Effector memory CD8-positive, alpha-beta T cell (primary cell): ENCODE data around the gene LRRC51.

Experiments
- ATAC-seq: fragments of 150-1000 bp; cut with Tn5 transposase; replicated peaks from 2 replicates; pipeline ENCODE4 v1.10.0; 2021; ENCODE audit warnings: mild to moderate bottlenecking, moderate library complexity
- DNase-seq, 3 experiments: peaks; one replicate each; pipeline ENCODE4 v3.0.0; 2021
- H3K27ac Mint-ChIP-seq, 2 donors: one replicate each; pipeline ENCODE4 v1.8.0; 2022; ENCODE audit warnings: mild to moderate bottlenecking in 2 of 2, mixed read lengths in 2 of 2, moderate library complexity in 2 of 2
- H3K27me3 Mint-ChIP-seq, 2 donors: one replicate each; pipeline ENCODE4 v1.8.0; 2022; ENCODE audit warnings: mixed read lengths in 2 of 2
- H3K36me3 Mint-ChIP-seq: one replicate; pipeline ENCODE4 v1.8.0; 2022; ENCODE audit warnings: mild to moderate bottlenecking, moderate library complexity, mixed read lengths; ENCODE audit not compliant: insufficient read depth
- H3K4me1 Mint-ChIP-seq, 2 donors: one replicate each; pipeline ENCODE4 v1.8.0; 2022; ENCODE audit warnings: low read depth in 2 of 2, mixed read lengths in 2 of 2
- H3K4me3 Mint-ChIP-seq, 2 donors: one replicate each; pipeline ENCODE4 v1.8.0; 2022; ENCODE audit warnings: mild to moderate bottlenecking in 2 of 2, mixed read lengths in 2 of 2, moderate library complexity in 2 of 2
- H3K9me3 Mint-ChIP-seq, 2 donors: one replicate each; pipeline ENCODE4 v1.8.0; 2022; ENCODE audit warnings: mixed read lengths in 2 of 2

Gene LRRC51

GRCh38 chr11:72079819-72080325 is 778 bp upstream of the LRRC51 start:
- no peaks in the 10 kb centered on the region for H3K27me3 Mint-ChIP-seq
- H3K9me3 Mint-ChIP-seq = no peaks in the 10 kb centered on the region
- peak overlapping the region; percentile 98 to 99 for H3K4me3 Mint-ChIP-seq
- DNase-seq (peak in 2 of 3 experiments; percentile 18 to 32), ATAC-seq (peak; percentile 40)
- H3K4me1 Mint-ChIP-seq = peaks cover 24 to 27% of the 10 kb centered on the region in 2 donors
- H3K36me3 Mint-ChIP-seq = peaks cover 15% of the 10 kb centered on the region
- peak overlapping the region; percentile 99 for H3K27ac Mint-ChIP-seq

GRCh38 chr11:72081184-72081644 is 564 bp downstream of the LRRC51 start:
- DNase-seq = no peak
- Mint-ChIP-seq H3K27me3 (no peaks in the 10 kb centered on the region), H3K4me3 (peak overlapping the region; percentile 98 to 99), H3K9me3 (no peaks in the 10 kb centered on the region), H3K27ac (peak overlapping the region; percentile 99), H3K36me3 (peaks cover 15% of the 10 kb centered on the region), H3K4me1 (peaks cover 24 to 27% of the 10 kb centered on the region in 2 donors)
- no peak for ATAC-seq

GRCh38 chr11:72081821-72082453 is 1.3 kb downstream of the LRRC51 start:
- Mint-ChIP-seq H3K4me1 (peaks cover 24 to 27% of the 10 kb centered on the region in 2 donors), H3K4me3 (peak overlapping the region; percentile 98 to 99), H3K27me3 (no peaks in the 10 kb centered on the region), H3K9me3 (no peaks in the 10 kb centered on the region), H3K36me3 (peaks cover 15% of the 10 kb centered on the region), H3K27ac (peak overlapping the region; percentile 99)
- ATAC-seq (no peak), DNase-seq (no peak)

GRCh38 chr11:72083414-72083813 is 2.8 kb downstream of the LRRC51 start:
- DNase-seq (no peak), ATAC-seq (no peak)
- Mint-ChIP-seq H3K9me3 (no peaks in the 10 kb centered on the region), H3K27me3 (no peaks in the 10 kb centered on the region), H3K36me3 (peaks cover 18% of the 10 kb centered on the region), H3K27ac (peak overlapping the region in 1 of 2 donors; percentile 99), H3K4me1 (peaks cover 22 to 27% of the 10 kb centered on the region in 2 donors), H3K4me3 (no peak overlapping the region)

GRCh38 chr11:72084076-72084475 is 3.4 kb downstream of the LRRC51 start:
- Mint-ChIP-seq H3K27ac (no peak overlapping the region), H3K27me3 (no peaks in the 10 kb centered on the region), H3K4me1 (peaks cover 19 to 22% of the 10 kb centered on the region in 2 donors), H3K36me3 (peaks cover 15% of the 10 kb centered on the region), H3K9me3 (no peaks in the 10 kb centered on the region), H3K4me3 (no peak overlapping the region)
- ATAC-seq (no peak), DNase-seq (no peak)

- H3K36me3 Mint-ChIP-seq = peaks cover 14% of the 10 kb centered on the region
Measured at GRCh38 chr11:72084965-72085364, 4.3 kb downstream of the LRRC51 start.

GRCh38 chr11:72085621-72086351 is 5.1 kb downstream of the LRRC51 start:
- no peak for DNase-seq
- peaks cover 6% of the 10 kb centered on the region for H3K36me3 Mint-ChIP-seq
- no peaks in the 10 kb centered on the region for H3K9me3 Mint-ChIP-seq
- H3K27ac Mint-ChIP-seq = peak overlapping the region; percentile 13 to 58
- H3K27me3 Mint-ChIP-seq = no peaks in the 10 kb centered on the region
- H3K4me1 Mint-ChIP-seq = peaks cover 7 to 8% of the 10 kb centered on the region in 2 donors
- ATAC-seq = no peak
- no peak overlapping the region for H3K4me3 Mint-ChIP-seq

More at GRCh38 chr11:72084965-72085364, 4.3 kb downstream of the LRRC51 start:
- H3K9me3 Mint-ChIP-seq = no peaks in the 10 kb centered on the region
- H3K4me1 Mint-ChIP-seq = peaks cover 15 to 16% of the 10 kb centered on the region in 2 donors
- no peak for DNase-seq
- ATAC-seq = no peak
- H3K27me3 Mint-ChIP-seq = no peaks in the 10 kb centered on the region
- H3K27ac Mint-ChIP-seq = peak overlapping the region in 1 of 2 donors; percentile 58
- no peak overlapping the region for H3K4me3 Mint-ChIP-seq

GRCh38 chr11:72088076-72088808 is 7.6 kb downstream of the LRRC51 start:
- ATAC-seq (no peak), DNase-seq (no peak)
- no peak overlapping the region for H3K4me3 Mint-ChIP-seq
- no peaks in the 10 kb centered on the region for H3K4me1 Mint-ChIP-seq
- peaks cover 4% of the 10 kb centered on the region for H3K36me3 Mint-ChIP-seq
- no peaks in the 10 kb centered on the region for H3K27me3 Mint-ChIP-seq
- no peaks in the 10 kb centered on the region for H3K9me3 Mint-ChIP-seq
- H3K27ac Mint-ChIP-seq = peak overlapping the region in 1 of 2 donors; percentile 58

GRCh38 chr11:72091292-72091691 is 10.6 kb downstream of the LRRC51 start:
- Mint-ChIP-seq H3K27ac (peak overlapping the region; percentile 11 to 23), H3K36me3 (peaks cover 9% of the 10 kb centered on the region), H3K9me3 (no peaks in the 10 kb centered on the region), H3K27me3 (no peaks in the 10 kb centered on the region), H3K4me1 (no peaks in the 10 kb centered on the region), H3K4me3 (no peak overlapping the region)
- ATAC-seq = peak; percentile 93
- DNase-seq = peak; percentile 57 to 60 (median 57)

GRCh38 chr11:72098741-72099140 is 18.1 kb downstream of the LRRC51 start:
- Mint-ChIP-seq H3K27me3 (no peaks in the 10 kb centered on the region), H3K27ac (no peak overlapping the region), H3K4me1 (peaks cover 33 to 36% of the 10 kb centered on the region in 2 donors), H3K9me3 (no peaks in the 10 kb centered on the region), H3K36me3 (peaks cover 30% of the 10 kb centered on the region), H3K4me3 (no peak overlapping the region)
- no peak for ATAC-seq
- no peak for DNase-seq

GRCh38 chr11:72100009-72100408 is 19.4 kb downstream of the LRRC51 start:
- DNase-seq = no peak
- no peak overlapping the region for H3K4me3 Mint-ChIP-seq
- peak overlapping the region; percentile 92 to 97 for H3K27ac Mint-ChIP-seq
- H3K27me3 Mint-ChIP-seq = no peaks in the 10 kb centered on the region
- no peaks in the 10 kb centered on the region for H3K9me3 Mint-ChIP-seq
- H3K4me1 Mint-ChIP-seq = peaks cover 38 to 42% of the 10 kb centered on the region in 2 donors
- peaks cover 31% of the 10 kb centered on the region for H3K36me3 Mint-ChIP-seq
- no peak for ATAC-seq

GRCh38 chr11:72100462-72100861 is 19.8 kb downstream of the LRRC51 start:
- H3K9me3 Mint-ChIP-seq = no peaks in the 10 kb centered on the region
- DNase-seq = no peak
- no peak for ATAC-seq
- peaks cover 40 to 42% of the 10 kb centered on the region in 2 donors for H3K4me1 Mint-ChIP-seq
- no peaks in the 10 kb centered on the region for H3K27me3 Mint-ChIP-seq
- H3K36me3 Mint-ChIP-seq = peaks cover 31% of the 10 kb centered on the region
- no peak overlapping the region for H3K4me3 Mint-ChIP-seq
- peak overlapping the region; percentile 92 to 97 for H3K27ac Mint-ChIP-seq

- DNase-seq (no peak), ATAC-seq (no peak)
- Mint-ChIP-seq H3K4me3 (peak overlapping the region; percentile 79 to 88), H3K36me3 (peaks cover 31% of the 10 kb centered on the region), H3K27me3 (no peaks in the 10 kb centered on the region), H3K4me1 (peaks cover 40 to 42% of the 10 kb centered on the region in 2 donors), H3K27ac (peak overlapping the region; percentile 92 to 97), H3K9me3 (no peaks in the 10 kb centered on the region)
Measured at GRCh38 chr11:72102162-72102561, 21.5 kb downstream of the LRRC51 start.
